ENCODE data around the gene ZMAT3. TPM values are rescaled to one million over a fixed set of nuclear protein-coding genes. Genes with fewer than 3 reads are reported as not detected.

Gene ZMAT3
- total RNA-seq, 1 donor from 2014 or later = 7.2 TPM

GRCh38 chr3:179021119-179021903 lies 50.3 kb downstream of the ZMAT3 start:
- ATAC-seq = no peak

DNA sequence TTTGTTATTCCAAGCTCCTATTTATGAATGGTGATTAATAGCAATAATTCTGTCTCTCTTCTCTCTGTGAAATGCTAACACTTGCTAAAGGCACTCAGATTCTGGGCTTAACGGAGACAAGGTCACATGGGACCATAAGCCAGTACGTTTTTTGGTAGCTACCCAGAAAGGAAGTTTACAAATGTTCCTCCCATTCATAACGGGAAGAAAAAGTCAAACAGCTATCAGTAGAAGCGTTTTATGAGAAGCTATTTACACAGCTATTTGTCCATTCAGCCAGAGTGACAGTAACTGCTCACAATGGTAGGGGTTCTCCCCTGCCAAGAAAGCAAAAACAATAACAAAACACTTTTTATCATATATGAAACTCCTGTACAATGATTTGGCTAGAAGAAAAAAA lies 51.5 kb downstream of the ZMAT3 start:
- ATAC-seq = no peak

- ATAC-seq = no peak
These were observed 52.8 kb downstream of the ZMAT3 start for GRCh38 chr3:179018808-179019207.

DNA sequence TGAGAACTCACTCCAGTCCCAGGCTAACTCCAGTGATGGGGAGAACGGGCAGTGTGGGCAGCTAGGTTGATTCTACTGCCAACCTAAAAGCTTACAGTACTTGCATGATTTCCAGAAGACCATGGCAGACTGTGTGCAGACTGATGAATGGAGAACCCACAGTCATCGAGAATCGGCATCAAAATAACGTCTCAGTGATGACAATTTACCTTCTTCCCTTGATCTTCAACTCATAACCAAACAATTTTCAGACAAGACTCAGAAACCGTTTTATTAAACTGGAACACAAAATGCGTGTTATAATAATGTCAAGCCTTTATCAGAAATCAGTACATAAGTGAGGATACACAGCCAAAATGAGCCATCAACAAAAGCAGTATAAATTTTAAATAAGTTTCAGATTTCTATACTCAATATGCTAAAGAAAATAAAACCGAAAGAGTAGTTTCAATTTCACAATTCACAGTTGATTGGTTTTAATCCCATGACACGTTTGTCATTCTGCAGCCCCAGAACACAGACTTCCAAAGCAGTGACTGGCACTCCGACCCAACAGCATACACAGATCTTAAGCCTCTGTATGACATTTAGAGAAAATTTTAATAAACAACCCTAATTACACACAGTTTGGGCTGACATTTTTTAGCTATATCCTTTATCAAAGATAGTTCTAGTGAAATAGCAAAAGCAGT lies 54.5 kb downstream of the ZMAT3 start:
- no peak for ATAC-seq

DNA sequence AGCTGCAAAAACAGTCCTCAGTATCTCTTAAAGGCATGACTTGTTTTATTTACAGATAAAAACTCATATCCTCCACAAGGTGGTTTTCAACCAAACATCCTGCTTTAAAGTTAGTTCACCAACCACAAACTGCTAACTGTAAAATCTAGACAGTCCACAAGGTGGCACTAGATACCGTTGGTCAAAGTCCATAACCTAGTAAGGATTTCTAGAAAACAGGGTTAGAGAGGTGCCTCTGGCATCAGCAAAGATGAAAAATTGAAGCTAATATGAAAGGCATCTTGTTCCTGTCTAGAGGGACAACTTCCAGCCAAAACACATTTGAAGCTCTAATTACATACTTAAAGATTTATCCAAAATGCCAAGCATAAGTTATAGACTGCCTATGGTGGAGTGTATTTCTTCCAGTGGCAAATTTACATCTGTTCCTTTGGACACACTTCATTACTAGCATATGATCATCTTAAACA lies 56.0 kb downstream of the ZMAT3 start:
- ATAC-seq = peak; percentile 93

DNA sequence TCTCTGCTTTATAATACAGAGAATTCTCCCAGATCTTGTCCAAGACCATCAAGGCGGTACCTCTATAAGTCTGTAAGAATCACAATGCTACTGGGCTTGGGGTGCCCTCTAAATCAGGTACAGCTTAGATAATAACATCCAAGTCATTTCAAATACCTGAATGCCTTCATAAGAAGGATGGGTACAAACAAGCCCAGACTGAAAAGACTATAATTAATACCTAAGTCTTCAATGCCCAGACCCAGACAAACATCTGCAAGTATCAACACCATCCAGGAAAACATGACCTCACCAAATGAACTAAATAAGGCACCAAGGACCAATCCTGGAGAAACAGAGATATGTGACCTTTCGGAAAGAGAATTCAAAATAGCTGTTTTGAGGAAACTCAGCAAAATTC lies 65.9 kb downstream of the ZMAT3 start:
- ATAC-seq = no peak

DNA sequence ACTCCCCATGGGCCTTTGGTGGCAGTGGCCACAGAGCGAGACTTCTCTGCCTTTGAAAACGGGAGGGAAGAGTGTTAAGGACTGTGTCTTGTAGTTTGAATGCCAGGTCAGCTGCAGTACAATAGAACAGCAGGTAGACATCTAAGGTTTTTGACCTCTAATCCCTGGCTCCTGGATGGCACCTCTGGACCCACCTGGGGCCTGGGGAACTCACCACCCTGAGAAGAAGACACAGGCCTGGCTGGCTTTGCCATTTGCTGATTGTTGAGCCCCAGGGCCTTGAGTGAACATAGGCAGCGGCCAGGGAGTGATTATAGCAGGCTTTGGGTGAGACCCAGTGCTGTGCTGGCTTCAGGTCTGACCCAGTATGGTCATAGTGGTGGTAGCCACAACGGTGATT lies 66.4 kb downstream of the ZMAT3 start:
- no peak for ATAC-seq

DNA sequence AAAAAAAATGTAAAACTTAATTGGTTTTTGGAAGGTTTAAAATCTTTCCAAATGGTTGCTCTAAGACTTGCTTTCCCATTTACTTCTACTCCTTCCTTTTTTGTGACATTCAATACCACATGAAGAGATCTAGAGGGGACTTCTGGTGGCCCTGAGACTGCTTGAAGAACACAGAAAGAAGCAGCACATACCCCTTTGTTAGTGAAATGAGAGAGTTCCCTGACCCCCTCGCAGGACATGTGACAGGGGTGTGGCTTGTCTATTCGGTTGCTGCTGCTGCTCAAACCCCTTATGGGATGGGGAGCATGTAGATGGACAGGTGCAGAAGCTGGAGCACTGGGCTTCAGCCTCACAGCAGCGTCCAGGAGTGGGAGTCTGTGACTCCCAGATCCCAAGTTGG lies 71.0 kb downstream of the ZMAT3 start:
- ATAC-seq = no peak

DNA sequence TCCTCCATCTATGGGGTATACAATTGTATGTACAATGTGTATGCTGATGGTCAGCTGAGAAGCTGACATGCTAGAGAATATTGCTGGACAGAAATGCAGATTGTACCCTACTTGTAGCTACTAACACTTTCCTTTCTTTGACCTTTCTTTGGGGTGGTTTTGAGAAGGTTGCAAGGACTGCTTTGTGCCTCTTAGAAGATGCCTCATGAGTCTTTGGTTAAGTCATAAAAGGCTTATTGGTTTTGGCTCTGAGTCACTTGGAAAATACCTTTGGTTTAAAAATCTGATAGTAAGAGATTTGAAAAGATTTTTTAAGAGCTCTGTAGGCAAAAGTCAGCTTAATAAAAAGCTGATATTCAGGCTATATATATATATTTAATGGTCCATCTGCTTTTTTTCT lies 71.5 kb downstream of the ZMAT3 start:
- ATAC-seq = no peak

- ATAC-seq = no peak
These were observed 75.2 kb downstream of the ZMAT3 start for GRCh38 chr3:178996399-178996798.

GRCh38 chr3:178990293-178990692 lies 81.3 kb downstream of the ZMAT3 start:
- ATAC-seq = no peak

GRCh38 chr3:178989821-178990220 lies 81.8 kb downstream of the ZMAT3 start:
- ATAC-seq = no peak

- ATAC-seq = no peak
These were observed 83.9 kb downstream of the ZMAT3 start for GRCh38 chr3:178987745-178988144.

DNA sequence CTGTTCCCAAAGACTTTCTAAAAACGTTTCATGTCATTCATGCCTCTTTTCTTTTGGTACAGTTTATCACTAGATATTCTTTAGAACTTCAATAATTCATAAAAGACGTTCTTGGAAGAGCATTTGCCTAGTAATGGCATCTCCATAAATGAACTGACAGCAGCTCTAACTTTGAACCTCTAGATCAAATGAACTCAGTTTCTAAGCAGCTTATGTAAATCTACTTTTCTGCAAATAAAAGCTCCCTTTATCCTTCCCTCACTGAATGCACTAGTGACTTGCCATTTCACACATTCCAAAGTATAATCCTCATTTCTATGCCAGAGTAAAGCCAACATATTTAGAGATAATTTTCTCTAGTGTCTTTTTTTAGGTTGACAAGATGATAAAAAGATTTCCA lies 85.2 kb downstream of the ZMAT3 start:
- no peak for ATAC-seq

DNA sequence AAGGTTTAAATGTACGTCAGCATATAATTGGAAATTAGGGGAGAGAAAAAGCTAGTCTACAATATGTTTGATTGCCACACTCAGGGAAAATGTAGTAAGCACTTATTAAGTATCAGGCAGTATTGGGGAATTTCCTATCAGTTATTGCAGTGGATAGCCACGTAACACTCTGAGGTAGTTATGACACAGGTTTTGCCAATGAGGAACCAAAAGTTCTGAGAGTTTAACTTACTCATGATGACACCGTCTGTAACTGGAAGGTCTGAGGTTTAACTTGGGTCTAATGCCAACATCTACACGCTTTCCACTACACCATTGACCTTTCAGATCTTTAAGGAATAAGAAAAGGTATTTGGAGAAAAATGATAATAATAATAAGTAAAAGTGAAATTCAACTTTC lies 89.5 kb downstream of the ZMAT3 start:
- ATAC-seq = no peak

DNA sequence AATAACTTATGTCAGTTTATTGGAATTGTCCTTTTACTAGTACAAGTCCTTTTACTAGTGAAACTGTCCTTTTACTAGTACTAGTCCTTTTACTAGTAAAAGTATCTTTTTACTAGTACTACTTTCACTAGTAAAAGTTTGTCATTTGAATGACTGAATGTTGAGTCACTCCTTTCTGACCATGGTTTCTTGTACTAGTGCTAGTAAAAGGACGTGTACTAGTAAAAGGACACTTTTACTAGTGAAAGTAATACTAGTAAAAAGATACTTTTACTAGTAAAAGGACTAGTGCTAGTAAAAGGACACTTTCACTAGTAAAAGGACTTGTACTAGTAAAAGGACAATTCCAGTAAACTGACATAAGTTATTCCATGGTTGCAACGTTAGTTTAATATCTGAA lies 96.3 kb downstream of the ZMAT3 start:
- ATAC-seq = no peak

DNA sequence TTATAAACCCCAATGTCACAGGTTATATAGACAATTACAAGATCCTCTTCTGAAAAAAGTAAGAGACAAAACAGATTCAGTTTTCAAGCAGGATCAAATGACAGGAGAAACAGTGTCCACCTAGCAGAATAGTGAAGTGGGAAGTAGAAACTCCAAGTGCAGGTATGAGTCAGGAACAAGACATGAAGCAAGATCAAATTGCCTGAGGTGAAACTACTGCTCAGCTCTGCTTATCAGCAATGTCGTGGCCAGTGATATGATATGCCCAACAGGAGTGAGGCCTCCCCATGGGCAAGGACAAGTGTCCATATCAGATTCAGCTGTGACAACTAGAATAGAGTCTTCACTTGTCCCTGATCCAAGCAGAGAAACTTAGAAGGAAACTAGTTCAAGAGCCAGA lies 100.0 kb downstream of the ZMAT3 start:
- ATAC-seq = no peak

- ATAC-seq = no peak
These were observed 102.5 kb downstream of the ZMAT3 start for GRCh38 chr3:178969004-178969700.

Other genes with a start within 250 kb of the ZMAT3 start
- 12.5 TPM for gene PIK3CA, start 76.5 kb upstream of the ZMAT3 start, total RNA-seq
- gene KCNMB3, start 179.3 kb upstream of the ZMAT3 start, total RNA-seq = 0.68 TPM

Data from esophagus mucosa (tissue), 1 donor.